Suprapubic skin (tissue), 3 donors: Measurements from ENCODE around the gene SIK3.

Experiments used
- EP300 ChIP-seq: sonication (generic); formaldehyde crosslinking; IDR thresholded peaks from one replicate; pipeline ENCODE4 v1.6.1; 2017; ENCODE audit warnings: antibody characterized with exemption
- TF ChIP-seq, protein P1 (sequence below), 2 donors: fragments of 200-600 bp in 1 of 2; fragments of 450-650 bp in 1 of 2; sonication (generic) in 1 of 2; IDR thresholded peaks; one replicate each; pipeline ENCODE4 v1.5.1; 2016 to 2019; ENCODE audit warnings: antibody characterized with exemption in 2 of 2, mild to moderate bottlenecking in 1 of 2, moderate library complexity in 1 of 2

GRCh38 chr11:116828632-116829524, 269.4 kb downstream of the SIK3 start:
- TF ChIP-seq, protein P1, sequence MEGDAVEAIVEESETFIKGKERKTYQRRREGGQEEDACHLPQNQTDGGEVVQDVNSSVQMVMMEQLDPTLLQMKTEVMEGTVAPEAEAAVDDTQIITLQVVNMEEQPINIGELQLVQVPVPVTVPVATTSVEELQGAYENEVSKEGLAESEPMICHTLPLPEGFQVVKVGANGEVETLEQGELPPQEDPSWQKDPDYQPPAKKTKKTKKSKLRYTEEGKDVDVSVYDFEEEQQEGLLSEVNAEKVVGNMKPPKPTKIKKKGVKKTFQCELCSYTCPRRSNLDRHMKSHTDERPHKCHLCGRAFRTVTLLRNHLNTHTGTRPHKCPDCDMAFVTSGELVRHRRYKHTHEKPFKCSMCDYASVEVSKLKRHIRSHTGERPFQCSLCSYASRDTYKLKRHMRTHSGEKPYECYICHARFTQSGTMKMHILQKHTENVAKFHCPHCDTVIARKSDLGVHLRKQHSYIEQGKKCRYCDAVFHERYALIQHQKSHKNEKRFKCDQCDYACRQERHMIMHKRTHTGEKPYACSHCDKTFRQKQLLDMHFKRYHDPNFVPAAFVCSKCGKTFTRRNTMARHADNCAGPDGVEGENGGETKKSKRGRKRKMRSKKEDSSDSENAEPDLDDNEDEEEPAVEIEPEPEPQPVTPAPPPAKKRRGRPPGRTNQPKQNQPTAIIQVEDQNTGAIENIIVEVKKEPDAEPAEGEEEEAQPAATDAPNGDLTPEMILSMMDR (IDR thresholded peaks at IDR 0.05), result no peak
- TF ChIP-seq EP300, result no peak
